ENCODE data around the gene CLASRP.

DNA sequence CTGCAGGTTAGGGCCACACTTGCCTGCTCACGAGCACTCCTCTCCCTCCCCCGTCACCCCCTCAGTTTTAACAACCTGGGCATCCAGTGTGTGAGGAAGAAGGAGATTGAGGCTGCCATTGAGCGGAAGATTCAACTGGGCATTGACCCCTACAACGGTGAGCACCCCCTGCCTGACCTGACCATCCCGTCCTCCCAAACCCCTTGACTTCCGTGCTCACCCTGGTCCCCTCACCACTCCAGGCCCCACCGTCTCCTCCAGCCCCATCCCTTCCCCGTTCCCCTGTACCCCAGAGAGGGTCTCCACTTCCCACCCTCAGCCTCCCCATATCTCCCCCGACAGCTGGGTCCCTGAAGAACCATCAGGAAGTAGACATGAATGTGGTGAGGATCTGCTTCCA, 13.6 kb upstream of the CLASRP start:
- TF ChIP-seq, protein P1, sequence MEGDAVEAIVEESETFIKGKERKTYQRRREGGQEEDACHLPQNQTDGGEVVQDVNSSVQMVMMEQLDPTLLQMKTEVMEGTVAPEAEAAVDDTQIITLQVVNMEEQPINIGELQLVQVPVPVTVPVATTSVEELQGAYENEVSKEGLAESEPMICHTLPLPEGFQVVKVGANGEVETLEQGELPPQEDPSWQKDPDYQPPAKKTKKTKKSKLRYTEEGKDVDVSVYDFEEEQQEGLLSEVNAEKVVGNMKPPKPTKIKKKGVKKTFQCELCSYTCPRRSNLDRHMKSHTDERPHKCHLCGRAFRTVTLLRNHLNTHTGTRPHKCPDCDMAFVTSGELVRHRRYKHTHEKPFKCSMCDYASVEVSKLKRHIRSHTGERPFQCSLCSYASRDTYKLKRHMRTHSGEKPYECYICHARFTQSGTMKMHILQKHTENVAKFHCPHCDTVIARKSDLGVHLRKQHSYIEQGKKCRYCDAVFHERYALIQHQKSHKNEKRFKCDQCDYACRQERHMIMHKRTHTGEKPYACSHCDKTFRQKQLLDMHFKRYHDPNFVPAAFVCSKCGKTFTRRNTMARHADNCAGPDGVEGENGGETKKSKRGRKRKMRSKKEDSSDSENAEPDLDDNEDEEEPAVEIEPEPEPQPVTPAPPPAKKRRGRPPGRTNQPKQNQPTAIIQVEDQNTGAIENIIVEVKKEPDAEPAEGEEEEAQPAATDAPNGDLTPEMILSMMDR (IDR thresholded peaks at IDR 0.05), result no peak
- TF ChIP-seq, protein P2, sequence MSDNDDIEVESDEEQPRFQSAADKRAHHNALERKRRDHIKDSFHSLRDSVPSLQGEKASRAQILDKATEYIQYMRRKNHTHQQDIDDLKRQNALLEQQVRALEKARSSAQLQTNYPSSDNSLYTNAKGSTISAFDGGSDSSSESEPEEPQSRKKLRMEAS (CRISPR knock-in tag; IDR thresholded peaks at IDR 0.05), result no peak
- TF ChIP-seq JUN (CRISPR knock-in tag; IDR thresholded peaks at IDR 0.05) (no peak), IRF2 (CRISPR knock-in tag; IDR thresholded peaks at IDR 0.05; ENCODE audit: borderline replicate concordance, low read depth) (no peak), ZNF138 (CRISPR knock-in tag; conservative IDR thresholded peaks at IDR 0.05) (no peak), NFYB (CRISPR knock-in tag; conservative IDR thresholded peaks at IDR 0.05; ENCODE audit: low read depth) (no peak)
- TF ChIP-seq, protein P3, sequence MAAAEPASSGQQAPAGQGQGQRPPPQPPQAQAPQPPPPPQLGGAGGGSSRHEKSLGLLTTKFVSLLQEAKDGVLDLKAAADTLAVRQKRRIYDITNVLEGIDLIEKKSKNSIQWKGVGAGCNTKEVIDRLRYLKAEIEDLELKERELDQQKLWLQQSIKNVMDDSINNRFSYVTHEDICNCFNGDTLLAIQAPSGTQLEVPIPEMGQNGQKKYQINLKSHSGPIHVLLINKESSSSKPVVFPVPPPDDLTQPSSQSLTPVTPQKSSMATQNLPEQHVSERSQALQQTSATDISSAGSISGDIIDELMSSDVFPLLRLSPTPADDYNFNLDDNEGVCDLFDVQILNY (CRISPR knock-in tag; IDR thresholded peaks at IDR 0.05), result no peak
